ENCODE data around the gene KIAA1328.
A peak's percentile ranks its signal among the peaks of the same experiment; 100 is the strongest.

KIAA1328 gene

GRCh38 chr18:37218022-37218590 lies 389.2 kb downstream of the KIAA1328 start:
- DNase-seq (ENCODE audit: low read depth, low spot score), result no peak

GRCh38 chr18:37219257-37219656 lies 390.3 kb downstream of the KIAA1328 start:
- no peak for DNase-seq (ENCODE audit: low read depth, low spot score)

GRCh38 chr18:37222354-37222998 lies 393.5 kb downstream of the KIAA1328 start:
- no peak for DNase-seq (ENCODE audit: low read depth, low spot score)

GRCh38 chr18:37222999-37223378 lies 394.1 kb downstream of the KIAA1328 start:
- DNase-seq (ENCODE audit: low read depth, low spot score), result no peak

GRCh38 chr18:37225279-37225678 lies 396.4 kb downstream of the KIAA1328 start:
- no peak for DNase-seq (ENCODE audit: low read depth, low spot score)

GRCh38 chr18:37230768-37231167 lies 401.8 kb downstream of the KIAA1328 start:
- peak; percentile 6 for DNase-seq (ENCODE audit: low read depth, low spot score)

GRCh38 chr18:37231251-37231650 lies 402.3 kb downstream of the KIAA1328 start:
- DNase-seq (ENCODE audit: low read depth, low spot score), result no peak

- no peak for DNase-seq (ENCODE audit: low read depth, low spot score)
Measured at GRCh38 chr18:37235583-37235982, 406.7 kb downstream of the KIAA1328 start.

GRCh38 chr18:37238282-37239108 lies 409.6 kb downstream of the KIAA1328 start:
- no peak for DNase-seq (ENCODE audit: low read depth, low spot score)

- no peak for DNase-seq (ENCODE audit: low read depth, low spot score)
Measured at GRCh38 chr18:37242091-37242490, 413.2 kb downstream of the KIAA1328 start.

GRCh38 chr18:37242826-37243560 lies 414.1 kb downstream of the KIAA1328 start:
- no peak for DNase-seq (ENCODE audit: low read depth, low spot score)

- DNase-seq (ENCODE audit: low read depth, low spot score), result no peak
Measured at GRCh38 chr18:37243741-37244140, 414.8 kb downstream of the KIAA1328 start.

GRCh38 chr18:37244618-37245017 lies 415.7 kb downstream of the KIAA1328 start:
- DNase-seq (ENCODE audit: low read depth, low spot score), result no peak

GRCh38 chr18:37246779-37247340 lies 417.9 kb downstream of the KIAA1328 start:
- no peak for DNase-seq (ENCODE audit: low read depth, low spot score)

GRCh38 chr18:37247497-37248161 lies 418.7 kb downstream of the KIAA1328 start:
- DNase-seq (ENCODE audit: low read depth, low spot score), result no peak

- no peak for DNase-seq (ENCODE audit: low read depth, low spot score)
Measured at GRCh38 chr18:37248281-37248680, 419.4 kb downstream of the KIAA1328 start.

GRCh38 chr18:37249171-37249886 lies 420.4 kb downstream of the KIAA1328 start:
- no peak for DNase-seq (ENCODE audit: low read depth, low spot score)

- DNase-seq (ENCODE audit: low read depth, low spot score), result no peak
Measured at GRCh38 chr18:37249895-37250618, 421.1 kb downstream of the KIAA1328 start.

GRCh38 chr18:37251679-37252078 lies 422.8 kb downstream of the KIAA1328 start:
- no peak for DNase-seq (ENCODE audit: low read depth, low spot score)

GRCh38 chr18:37252342-37252741 lies 423.4 kb downstream of the KIAA1328 start:
- no peak for DNase-seq (ENCODE audit: low read depth, low spot score)

Measured in smooth muscle cell of the brain vasculature (primary cell).